ENCODE measurements around the gene NCOA1.
"Not testable (repeated sequence)": the region's sequence is repeated elsewhere in the genome, so short reads cannot be mapped to it uniquely, and the experiment has no call there.

The NCOA1 gene

DNA sequence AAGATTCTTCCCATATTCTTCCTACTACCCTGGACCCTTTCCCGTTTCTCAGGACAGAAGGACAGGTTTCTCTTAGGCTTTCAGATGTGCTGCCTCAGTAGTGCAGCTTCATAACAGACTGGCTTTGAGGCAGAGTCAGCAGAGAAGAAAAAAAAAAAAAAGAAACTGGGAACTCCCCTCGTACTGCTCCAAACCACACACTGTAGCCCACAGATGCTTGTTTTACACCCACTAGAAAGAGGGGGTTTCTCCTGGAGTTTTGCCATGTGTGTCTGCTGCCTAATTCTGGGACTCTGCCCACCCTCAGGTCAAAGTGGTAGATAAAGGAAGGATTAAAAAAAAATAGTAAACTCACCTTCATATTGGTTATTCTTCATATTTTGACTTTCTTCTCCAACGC lies 95.9 kb downstream of the NCOA1 start:
- ATAC-seq (ENCODE audit: low read depth) (no peak), DNase-seq (ENCODE audit: low spot score) (no peak)
- Histone ChIP-seq H3K4me1 (ENCODE audit: insufficient read depth, poor library complexity, severe bottlenecking) (no peaks in the 10 kb centered on the region), H3K9me3 (ENCODE audit: severe bottlenecking) (no peaks in the 10 kb centered on the region), H3K27me3 (ENCODE audit: insufficient read depth, poor library complexity, severe bottlenecking) (no peaks in the 10 kb centered on the region), H3K36me3 (ENCODE audit: low read depth) (no peaks in the 10 kb centered on the region), H3K27ac (ENCODE audit: poor library complexity, severe bottlenecking) (no peak overlapping the region), H3K4me3 (ENCODE audit: severe bottlenecking) (no peak overlapping the region)
- TF ChIP-seq, protein P1, sequence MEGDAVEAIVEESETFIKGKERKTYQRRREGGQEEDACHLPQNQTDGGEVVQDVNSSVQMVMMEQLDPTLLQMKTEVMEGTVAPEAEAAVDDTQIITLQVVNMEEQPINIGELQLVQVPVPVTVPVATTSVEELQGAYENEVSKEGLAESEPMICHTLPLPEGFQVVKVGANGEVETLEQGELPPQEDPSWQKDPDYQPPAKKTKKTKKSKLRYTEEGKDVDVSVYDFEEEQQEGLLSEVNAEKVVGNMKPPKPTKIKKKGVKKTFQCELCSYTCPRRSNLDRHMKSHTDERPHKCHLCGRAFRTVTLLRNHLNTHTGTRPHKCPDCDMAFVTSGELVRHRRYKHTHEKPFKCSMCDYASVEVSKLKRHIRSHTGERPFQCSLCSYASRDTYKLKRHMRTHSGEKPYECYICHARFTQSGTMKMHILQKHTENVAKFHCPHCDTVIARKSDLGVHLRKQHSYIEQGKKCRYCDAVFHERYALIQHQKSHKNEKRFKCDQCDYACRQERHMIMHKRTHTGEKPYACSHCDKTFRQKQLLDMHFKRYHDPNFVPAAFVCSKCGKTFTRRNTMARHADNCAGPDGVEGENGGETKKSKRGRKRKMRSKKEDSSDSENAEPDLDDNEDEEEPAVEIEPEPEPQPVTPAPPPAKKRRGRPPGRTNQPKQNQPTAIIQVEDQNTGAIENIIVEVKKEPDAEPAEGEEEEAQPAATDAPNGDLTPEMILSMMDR (IDR thresholded peaks at IDR 0.05; ENCODE audit: poor library complexity, severe bottlenecking), result no peak

DNA sequence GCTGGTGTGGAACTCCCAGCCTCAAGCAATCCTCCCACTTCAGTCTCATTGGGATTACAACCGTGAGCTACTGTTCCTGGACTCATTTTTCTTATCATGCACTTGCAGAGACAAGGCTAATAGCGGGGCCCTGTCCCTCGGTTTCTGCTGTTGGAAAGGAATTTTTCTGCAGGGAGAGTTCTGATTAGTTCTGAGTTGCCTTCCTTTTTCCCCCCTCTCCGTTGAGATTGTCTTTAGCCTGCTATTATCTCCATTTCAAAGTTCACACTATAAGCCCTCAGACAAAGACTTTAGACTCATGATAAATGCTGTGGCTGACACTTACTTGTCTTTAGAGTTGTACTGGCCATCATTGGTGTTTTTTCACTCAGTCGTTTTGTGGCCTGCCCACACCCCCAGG lies 97.2 kb downstream of the NCOA1 start:
- ATAC-seq (ENCODE audit: low read depth) (no peak), DNase-seq (ENCODE audit: low spot score) (no peak)
- H3K27me3 ChIP-seq (ENCODE audit: insufficient read depth, poor library complexity, severe bottlenecking), result no peaks in the 10 kb centered on the region
- H3K4me3 ChIP-seq (ENCODE audit: severe bottlenecking), result no peak overlapping the region
- H3K27ac ChIP-seq (ENCODE audit: poor library complexity, severe bottlenecking), result no peak overlapping the region
- H3K9me3 ChIP-seq (ENCODE audit: severe bottlenecking), result no peaks in the 10 kb centered on the region
- no peaks in the 10 kb centered on the region for H3K4me1 ChIP-seq (ENCODE audit: insufficient read depth, poor library complexity, severe bottlenecking)
- H3K36me3 ChIP-seq (ENCODE audit: low read depth), result no peaks in the 10 kb centered on the region
- TF ChIP-seq, protein P1 (IDR thresholded peaks at IDR 0.05; ENCODE audit: poor library complexity, severe bottlenecking), result no peak

DNA sequence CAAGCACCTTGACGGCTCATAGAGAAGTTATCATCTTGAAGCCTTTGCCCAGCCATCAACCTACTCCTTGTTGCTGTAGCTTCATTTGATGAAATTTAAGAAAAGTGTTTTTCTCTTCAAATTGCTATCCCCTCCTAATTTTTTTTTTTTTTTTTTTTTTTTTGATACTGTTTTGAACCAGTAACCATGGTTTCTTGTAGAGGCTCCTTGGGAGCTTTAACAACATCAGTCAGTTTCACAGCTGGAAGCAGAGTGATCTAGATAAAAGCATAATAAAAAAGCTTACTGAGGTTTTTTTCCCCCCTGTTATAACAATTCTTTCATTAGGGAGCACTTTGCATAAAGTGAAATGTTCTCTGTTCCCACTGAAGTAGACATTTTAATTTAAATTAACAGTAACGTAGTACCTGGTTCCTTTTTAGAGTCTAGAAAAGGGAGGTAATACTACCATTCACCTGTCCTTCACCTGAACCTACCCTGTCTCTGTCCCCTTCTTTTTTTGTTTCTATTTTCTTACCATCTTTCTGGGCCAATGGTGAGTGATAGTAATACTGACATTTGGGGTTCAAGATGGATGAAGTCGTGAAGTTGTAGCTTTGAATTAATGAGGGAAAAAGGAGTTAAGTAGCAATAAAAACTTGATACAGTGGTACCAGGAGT lies 101.5 kb downstream of the NCOA1 start:
- TF ChIP-seq, protein P1 (IDR thresholded peaks at IDR 0.05; ENCODE audit: poor library complexity, severe bottlenecking), result no peak
- ATAC-seq (ENCODE audit: low read depth) (no peak), DNase-seq (ENCODE audit: low spot score) (no peak)
- H3K27ac ChIP-seq (ENCODE audit: poor library complexity, severe bottlenecking), result no peak overlapping the region
- H3K9me3 ChIP-seq (ENCODE audit: severe bottlenecking), result no peaks in the 10 kb centered on the region
- H3K27me3 ChIP-seq (ENCODE audit: insufficient read depth, poor library complexity, severe bottlenecking), result no peaks in the 10 kb centered on the region
- H3K36me3 ChIP-seq (ENCODE audit: low read depth), result no peaks in the 10 kb centered on the region
- H3K4me1 ChIP-seq (ENCODE audit: insufficient read depth, poor library complexity, severe bottlenecking), result no peaks in the 10 kb centered on the region
- no peak overlapping the region for H3K4me3 ChIP-seq (ENCODE audit: severe bottlenecking)

DNA sequence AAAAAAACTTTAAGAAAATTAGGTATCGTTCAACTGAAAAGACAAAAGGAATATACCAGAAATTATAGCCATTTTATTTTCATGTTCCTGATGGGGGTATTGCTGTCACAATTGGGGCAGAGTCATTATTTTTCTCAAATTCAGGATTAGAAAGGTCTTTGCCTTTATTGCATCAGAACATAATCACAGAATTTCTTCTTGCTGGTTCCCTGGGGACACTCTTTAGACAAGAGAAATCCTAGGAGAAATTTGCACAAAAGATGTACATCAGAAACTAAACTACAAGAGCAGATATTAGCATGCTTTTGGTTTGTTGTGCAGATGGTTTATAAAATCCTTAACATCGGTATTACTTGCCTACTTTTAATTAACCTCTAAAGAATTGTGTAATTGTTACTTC lies 103.2 kb downstream of the NCOA1 start:
- no peaks in the 10 kb centered on the region for H3K9me3 ChIP-seq (ENCODE audit: severe bottlenecking)
- no peak for ATAC-seq (ENCODE audit: low read depth)
- no peaks in the 10 kb centered on the region for H3K4me1 ChIP-seq (ENCODE audit: insufficient read depth, poor library complexity, severe bottlenecking)
- no peak overlapping the region for H3K4me3 ChIP-seq (ENCODE audit: severe bottlenecking)
- DNase-seq (ENCODE audit: low spot score), result no peak
- no peak overlapping the region for H3K27ac ChIP-seq (ENCODE audit: poor library complexity, severe bottlenecking)
- TF ChIP-seq, protein P1 (IDR thresholded peaks at IDR 0.05; ENCODE audit: poor library complexity, severe bottlenecking), result no peak
- no peaks in the 10 kb centered on the region for H3K27me3 ChIP-seq (ENCODE audit: insufficient read depth, poor library complexity, severe bottlenecking)
- no peaks in the 10 kb centered on the region for H3K36me3 ChIP-seq (ENCODE audit: low read depth)

DNA sequence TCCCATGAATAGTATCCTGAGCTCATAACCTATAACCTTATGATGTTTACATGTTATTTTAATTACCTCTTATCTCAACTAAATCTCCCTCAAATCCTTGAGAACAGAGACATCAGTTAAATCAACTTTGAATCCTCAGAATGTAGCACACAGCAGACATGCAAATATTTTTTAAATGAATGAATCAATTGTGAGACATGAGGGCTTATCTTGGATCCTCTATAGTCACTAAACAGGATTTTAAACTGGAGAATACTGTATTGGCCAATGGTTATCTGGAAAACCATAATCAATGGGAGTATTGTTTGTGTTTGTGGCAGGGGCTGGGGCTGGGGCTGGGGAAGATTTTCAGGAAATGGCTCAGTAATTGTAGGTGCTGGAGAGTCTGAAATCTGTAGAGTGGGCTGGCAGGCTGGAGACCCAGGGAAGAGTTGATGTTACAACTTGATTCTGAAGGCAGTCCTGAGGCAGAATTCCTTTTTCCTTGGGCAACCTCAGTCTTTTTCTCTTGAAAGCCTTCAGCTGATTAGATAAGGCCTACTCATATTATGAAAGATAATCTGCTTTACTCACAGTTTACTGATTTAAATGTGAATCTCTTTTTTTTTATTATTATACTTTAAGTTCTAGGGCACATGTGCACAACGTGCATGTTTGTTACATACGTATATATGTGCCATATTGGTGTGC lies 106.3 kb downstream of the NCOA1 start:
- no peaks in the 10 kb centered on the region for H3K9me3 ChIP-seq (ENCODE audit: severe bottlenecking)
- H3K36me3 ChIP-seq (ENCODE audit: low read depth), result no peaks in the 10 kb centered on the region
- H3K27ac ChIP-seq (ENCODE audit: poor library complexity, severe bottlenecking), result no peak overlapping the region
- TF ChIP-seq, protein P1 (IDR thresholded peaks at IDR 0.05; ENCODE audit: poor library complexity, severe bottlenecking), result no peak
- no peak for ATAC-seq (ENCODE audit: low read depth)
- no peak overlapping the region for H3K4me3 ChIP-seq (ENCODE audit: severe bottlenecking)
- DNase-seq (ENCODE audit: low spot score), result no peak
- no peaks in the 10 kb centered on the region for H3K27me3 ChIP-seq (ENCODE audit: insufficient read depth, poor library complexity, severe bottlenecking)
- H3K4me1 ChIP-seq (ENCODE audit: insufficient read depth, poor library complexity, severe bottlenecking), result no peaks in the 10 kb centered on the region

DNA sequence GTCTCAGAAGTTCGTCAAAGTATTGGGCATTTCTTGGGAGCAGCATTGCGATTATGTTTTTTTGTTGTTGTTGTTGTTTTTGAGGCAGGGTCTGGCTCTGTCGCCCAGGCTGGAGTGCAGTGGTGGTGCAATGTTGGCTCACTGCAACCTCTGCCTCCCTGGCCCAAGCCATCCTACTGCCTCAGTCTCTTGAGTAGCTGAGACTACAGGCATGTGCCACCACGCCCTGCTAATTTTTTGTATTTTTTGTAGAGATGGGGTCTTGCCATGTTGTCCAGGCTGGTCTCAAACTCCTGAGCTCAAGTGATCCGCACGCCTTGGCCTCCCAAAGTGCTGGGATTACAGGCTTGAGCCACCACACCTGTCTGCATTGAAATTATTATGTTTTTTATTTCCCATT lies 109.1 kb downstream of the NCOA1 start:
- not testable (repeated sequence) for H3K27ac ChIP-seq (ENCODE audit: poor library complexity, severe bottlenecking); H3K9me3 ChIP-seq (ENCODE audit: severe bottlenecking); H3K4me1 ChIP-seq (ENCODE audit: insufficient read depth, poor library complexity, severe bottlenecking); H3K27me3 ChIP-seq (ENCODE audit: insufficient read depth, poor library complexity, severe bottlenecking); DNase-seq (ENCODE audit: low spot score); ATAC-seq (ENCODE audit: low read depth); H3K4me3 ChIP-seq (ENCODE audit: severe bottlenecking); H3K36me3 ChIP-seq (ENCODE audit: low read depth)

All from RWPE2 (cell line).